SK-N-SH (cell line): Measurements from ENCODE around the gene YARS1.

Experiments
- EZH2phosphoT487 ChIP-seq: fragments of 200-600 bp; sonication (generic); IDR thresholded peaks from 2 replicates; pipeline ENCODE4 v1.6.1; 2017; ENCODE audit warnings: low read depth, mixed run types, mild to moderate bottlenecking, antibody characterized with exemption, moderate library complexity, borderline replicate concordance
- TF ChIP-seq, protein P1 (sequence below): fragments of 200-600 bp; sonication (generic); IDR thresholded peaks from 2 replicates; pipeline ENCODE4 v1.6.1; 2017; ENCODE audit warnings: antibody characterized with exemption, mild to moderate bottlenecking, moderate library complexity

DNA sequence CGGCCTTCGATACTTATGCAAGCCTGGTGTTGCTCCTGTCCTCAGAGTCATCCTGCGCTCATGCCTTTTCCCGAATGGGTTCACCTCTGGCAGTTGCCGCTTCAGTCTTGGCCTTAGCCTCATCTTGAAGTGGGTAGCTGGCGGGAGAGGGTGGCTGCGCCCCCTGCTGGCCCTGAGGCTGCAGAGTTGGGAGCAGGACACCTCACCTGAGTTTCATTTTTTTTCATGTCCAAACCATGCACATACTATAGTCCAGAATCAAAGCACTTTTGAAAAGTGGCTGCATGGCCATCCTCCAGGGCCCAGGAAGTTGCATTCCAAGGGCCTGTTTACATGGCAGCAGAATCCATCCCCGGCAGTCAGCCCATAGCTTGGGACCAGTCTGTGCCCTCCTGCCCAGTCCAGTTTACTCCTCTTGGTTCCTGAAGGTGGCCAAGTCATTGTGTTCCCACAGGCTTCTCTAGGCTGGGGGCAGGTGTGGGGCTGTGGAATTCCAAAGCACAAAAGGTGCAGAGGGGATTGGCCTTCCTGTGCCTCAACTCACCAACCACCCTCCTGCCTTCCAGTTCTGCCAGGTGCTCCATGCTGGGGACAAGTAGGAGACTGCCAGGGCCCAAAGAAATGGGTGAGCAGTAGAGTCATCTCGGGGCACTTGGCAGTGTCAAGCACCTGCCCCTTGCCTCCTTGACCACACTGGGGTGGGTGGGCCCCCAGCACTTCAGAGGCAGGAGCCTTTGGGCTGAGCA, 44.0 kb downstream of the YARS1 start:
- TF ChIP-seq, protein P1, sequence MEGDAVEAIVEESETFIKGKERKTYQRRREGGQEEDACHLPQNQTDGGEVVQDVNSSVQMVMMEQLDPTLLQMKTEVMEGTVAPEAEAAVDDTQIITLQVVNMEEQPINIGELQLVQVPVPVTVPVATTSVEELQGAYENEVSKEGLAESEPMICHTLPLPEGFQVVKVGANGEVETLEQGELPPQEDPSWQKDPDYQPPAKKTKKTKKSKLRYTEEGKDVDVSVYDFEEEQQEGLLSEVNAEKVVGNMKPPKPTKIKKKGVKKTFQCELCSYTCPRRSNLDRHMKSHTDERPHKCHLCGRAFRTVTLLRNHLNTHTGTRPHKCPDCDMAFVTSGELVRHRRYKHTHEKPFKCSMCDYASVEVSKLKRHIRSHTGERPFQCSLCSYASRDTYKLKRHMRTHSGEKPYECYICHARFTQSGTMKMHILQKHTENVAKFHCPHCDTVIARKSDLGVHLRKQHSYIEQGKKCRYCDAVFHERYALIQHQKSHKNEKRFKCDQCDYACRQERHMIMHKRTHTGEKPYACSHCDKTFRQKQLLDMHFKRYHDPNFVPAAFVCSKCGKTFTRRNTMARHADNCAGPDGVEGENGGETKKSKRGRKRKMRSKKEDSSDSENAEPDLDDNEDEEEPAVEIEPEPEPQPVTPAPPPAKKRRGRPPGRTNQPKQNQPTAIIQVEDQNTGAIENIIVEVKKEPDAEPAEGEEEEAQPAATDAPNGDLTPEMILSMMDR, result peak; percentile 94
- no peak for TF ChIP-seq EZH2phosphoT487
